HG03354 (cell line): Measurements from ENCODE around the gene PPP2R5C.

Experiments
- ATAC-seq: cut with Tn5 transposase; IDR thresholded peaks from one replicate; pipeline ENCODE4 v1.9.1; 2021; ENCODE audit warnings: mild to moderate bottlenecking; ENCODE audit not compliant: unreplicated experiment, poor library complexity, severe bottlenecking

The PPP2R5C gene

DNA sequence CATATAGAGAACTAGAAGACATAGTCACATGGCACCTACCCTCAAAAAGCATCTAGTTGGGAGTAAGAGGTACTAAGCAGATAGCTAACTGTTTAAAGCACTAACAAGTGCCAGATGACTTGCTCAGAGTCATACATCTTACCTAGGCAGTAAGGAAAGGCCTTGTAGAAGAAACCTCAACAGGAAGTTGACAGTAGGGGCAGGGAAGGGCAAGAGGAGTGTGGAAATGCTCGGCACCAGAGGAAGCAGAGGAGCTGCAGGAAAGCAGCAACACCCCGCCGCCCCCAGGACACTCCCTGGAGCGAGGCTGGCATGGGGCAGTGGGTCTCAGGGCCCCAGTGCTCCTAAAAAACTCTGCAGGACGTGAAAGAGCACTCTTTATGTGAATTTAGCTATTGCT lies 92.9 kb downstream of the PPP2R5C start:
- no peak for ATAC-seq

DNA sequence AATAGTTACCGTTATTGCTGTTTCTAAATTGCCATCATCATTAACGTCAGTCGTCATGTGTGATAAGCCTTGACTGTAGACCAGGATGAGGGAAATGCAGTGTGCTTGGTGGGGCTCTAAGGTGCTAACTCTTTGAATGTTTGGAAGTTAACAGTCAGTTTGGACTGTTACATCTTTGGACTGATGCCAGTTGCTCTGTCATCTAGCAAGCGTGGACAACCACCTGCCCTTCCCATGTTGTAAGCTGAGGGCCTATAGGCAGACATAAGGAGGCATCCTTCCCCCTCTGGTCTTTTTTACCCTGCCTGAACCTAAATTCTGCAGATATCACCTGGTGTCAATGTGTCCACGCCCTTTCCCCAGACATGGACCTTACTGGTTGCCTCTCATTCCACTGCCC lies 94.4 kb downstream of the PPP2R5C start:
- ATAC-seq: no peak

DNA sequence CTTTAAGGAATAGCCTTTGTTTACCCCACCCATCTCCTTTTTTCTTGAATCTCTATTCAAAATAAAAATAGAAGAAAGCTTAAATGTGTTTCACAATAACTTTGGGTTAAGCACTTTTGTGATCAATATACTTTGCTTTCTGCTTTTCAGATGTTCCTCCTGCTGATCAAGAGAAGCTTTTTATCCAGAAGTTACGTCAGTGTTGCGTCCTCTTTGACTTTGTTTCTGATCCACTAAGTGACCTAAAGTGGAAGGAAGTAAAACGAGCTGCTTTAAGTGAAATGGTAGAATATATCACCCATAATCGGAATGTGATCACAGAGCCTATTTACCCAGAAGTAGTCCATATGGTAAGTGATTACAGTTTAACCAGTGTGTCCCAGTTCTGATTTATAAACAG lies 95.0 kb downstream of the PPP2R5C start:
- no peak for ATAC-seq

DNA sequence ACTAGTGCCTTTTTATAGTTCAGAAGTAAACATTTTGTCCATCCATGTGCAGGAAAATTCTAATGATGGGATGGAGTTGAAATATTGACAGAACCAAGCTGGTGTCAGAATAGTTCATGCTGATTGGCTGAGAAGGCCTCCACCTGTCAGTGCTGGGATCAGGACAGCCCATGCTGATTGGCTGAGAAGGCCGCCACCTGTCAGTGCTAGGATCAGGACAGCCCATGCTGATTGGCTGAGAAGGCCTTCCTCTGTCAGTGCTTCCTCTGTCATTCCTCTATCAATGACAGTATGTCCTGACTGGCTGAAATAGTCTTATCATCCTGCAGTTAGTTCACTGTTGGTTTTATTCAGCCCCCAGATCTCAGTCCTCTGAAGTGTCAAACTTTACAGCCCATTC lies 95.7 kb downstream of the PPP2R5C start:
- no peak for ATAC-seq

DNA sequence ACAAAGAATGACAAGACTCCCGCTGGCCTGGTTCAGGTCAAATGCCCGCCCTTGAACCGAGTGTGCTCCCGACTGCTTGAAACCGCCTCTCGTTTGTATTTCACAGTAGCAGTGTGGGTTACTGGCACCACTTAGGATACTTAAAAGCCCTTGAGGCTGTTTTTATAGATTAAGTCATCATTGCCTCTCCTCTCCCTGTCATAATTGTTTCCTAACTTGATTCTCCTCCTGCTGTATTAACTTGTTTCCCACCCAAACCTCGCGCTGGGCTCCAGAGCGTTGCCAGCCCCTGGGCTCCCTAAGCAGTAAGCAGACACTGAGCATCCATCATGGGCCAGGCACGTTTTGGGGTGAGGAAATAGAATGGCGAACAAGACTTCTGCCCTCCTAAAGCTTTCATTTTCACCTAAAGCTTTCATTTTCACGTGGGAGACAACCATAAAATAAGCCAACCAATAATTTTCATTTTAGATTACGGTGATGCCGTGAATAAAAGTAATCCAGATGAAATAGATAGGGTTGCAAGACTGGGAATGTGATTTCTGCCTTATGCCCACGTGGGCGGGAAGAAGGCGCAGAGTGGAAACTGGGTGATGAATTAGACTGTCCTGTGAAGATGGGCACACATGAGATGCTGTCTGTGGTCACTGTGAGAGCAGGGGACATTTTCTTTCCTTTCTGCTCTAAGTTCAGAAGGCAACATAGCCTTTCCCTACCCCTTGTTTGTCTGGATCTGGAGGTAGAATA lies 97.5 kb downstream of the PPP2R5C start:
- ATAC-seq: no peak

DNA sequence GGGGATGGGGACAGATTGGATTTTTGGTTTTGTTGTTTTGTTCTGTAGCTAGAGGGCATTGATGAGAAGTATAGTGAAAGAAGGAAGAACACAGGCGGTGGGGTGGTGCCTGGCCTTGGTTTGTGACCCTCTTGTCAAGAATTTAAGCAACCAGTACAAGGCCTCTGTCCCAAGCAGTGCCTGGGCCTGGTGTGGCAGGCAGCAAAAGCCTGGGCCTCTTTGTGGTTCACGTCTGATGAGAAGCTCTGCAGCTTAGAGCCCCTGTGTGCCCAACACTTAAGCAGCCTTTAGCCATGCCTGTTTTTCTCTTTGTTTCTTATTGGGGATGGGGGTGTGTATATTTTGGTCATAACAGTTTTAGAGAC lies 98.0 kb downstream of the PPP2R5C start:
- no peak for ATAC-seq

DNA sequence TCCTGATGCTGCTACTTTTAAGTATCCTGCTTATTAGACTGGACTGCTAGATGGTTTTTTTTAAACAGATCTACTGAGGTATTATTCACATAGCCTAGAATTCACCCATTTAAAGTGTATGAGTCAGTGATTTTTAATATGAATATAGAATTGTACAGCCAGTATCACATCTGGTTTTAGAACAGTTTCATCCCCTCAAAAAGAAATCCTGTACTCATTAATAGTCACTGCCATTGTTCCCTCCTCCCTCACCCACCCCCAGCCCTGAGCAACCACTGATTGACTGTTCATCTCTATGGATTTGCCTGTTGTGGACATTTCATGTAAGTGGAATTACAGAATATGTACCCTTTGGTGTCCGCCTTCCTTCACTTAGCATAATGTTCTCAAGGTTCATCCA lies 98.4 kb downstream of the PPP2R5C start:
- ATAC-seq: no peak

DNA sequence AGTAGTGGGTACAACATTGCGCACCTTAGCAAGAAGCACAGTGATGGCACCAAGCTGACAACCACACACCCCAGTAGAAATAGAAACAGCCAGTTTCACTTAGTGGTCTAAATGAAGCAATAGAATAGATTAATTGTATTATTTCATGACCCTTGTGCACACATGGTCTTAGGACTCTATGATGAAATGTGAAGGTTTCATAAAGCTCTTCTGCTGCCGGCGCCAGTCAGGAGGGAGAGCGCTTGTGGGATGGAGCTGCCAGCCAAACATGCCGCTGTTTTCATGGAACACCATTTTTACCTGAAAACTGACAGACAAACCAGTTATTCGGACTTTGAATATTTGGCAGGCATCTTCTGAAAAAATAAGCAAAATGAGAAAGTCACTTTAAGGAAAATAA lies 100.0 kb downstream of the PPP2R5C start:
- ATAC-seq: no peak

DNA sequence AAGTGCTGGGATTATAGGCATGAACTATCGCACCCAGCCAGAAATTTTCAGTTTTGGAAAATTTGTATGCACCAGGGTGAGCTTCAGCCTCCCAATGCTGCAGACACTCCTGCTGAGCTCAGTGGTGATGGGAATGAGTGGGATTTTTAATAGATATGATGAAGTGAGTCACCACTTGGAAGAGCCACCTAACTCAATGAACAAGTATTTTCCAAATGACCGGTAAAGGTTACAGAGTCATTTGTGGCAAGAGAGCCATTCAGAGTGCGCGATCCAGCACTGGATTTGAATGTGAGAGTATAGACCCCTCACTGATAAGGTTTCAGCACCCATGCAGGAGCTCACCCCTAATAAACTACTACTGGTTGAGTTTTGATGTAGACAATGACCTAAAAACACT lies 100.7 kb downstream of the PPP2R5C start:
- no peak for ATAC-seq

DNA sequence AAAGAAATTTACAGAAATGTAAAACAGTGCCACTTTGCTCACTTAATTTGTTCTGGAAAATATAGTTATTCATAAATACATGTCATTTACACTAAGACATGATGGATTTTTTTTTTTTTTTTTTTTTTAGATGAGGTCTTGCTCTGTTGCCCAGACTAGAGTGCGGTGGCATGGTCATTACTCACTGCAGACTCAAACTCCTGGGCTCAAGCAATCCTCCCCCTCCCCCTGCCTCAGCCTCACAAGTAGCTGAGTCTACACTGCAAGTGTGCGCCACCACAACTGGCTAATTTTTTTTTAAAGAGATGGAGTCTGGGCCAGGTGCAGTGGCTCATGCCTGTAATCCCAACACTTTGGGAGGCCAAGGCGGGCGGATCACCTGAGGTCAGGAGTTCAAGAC lies 101.2 kb downstream of the PPP2R5C start:
- ATAC-seq: no peak

DNA sequence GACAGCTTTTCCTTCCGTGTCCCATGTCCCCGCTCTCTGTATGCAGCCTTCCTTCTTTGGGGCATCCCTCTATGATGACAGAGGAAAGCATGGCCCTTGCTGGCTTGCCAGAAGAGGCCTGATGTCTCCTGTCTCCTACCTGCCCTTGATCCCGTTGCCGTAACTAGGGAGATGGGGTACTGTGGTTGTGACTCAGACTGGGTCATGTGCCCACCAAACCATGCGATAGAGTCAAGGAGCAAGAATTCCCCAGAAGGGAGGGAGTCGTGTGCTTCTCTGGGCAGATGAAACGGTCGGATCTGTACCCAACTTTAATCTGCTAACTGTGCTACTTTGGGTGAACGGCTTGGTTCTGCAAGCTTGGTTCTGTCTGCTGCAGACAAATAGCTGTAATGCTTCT lies 103.8 kb downstream of the PPP2R5C start:
- ATAC-seq: no peak

DNA sequence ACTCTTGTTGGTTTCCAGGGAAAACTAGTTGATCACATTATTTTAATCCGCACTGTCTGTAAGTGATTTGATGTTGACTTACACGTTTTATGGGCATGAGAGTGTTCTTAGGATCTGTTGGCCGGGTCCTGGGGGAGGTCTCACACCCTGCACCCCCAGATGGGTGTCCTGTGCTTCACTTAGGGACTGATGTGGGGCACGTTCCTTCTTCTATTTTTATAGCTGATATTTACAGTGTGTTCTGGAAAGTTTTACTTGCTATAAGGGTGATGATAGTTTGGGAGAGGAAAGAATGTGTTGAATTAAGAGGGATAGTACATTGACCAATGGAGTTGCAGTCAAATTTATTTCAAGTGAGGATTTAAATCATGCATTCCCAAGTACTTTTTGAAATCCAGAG lies 106.3 kb downstream of the PPP2R5C start:
- no peak for ATAC-seq

DNA sequence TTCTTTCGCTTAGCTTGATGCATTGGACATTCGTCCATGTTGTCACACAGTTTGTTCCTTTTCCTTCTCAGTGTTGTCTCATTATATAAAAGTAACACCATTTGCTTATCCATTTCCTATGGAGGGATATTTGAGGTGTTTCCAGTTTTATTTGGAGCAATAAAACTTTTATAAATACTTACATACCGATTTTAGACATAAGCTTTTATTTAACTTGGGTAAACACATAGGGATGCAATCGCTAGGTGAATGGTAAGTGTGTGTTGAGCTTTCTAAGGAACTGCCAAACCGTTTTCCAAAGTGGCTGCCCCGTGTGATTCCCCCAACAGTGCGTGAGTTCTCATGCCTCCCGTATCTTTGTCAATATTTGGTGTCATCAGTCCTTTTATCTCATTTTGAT lies 107.7 kb downstream of the PPP2R5C start:
- ATAC-seq: no peak

DNA sequence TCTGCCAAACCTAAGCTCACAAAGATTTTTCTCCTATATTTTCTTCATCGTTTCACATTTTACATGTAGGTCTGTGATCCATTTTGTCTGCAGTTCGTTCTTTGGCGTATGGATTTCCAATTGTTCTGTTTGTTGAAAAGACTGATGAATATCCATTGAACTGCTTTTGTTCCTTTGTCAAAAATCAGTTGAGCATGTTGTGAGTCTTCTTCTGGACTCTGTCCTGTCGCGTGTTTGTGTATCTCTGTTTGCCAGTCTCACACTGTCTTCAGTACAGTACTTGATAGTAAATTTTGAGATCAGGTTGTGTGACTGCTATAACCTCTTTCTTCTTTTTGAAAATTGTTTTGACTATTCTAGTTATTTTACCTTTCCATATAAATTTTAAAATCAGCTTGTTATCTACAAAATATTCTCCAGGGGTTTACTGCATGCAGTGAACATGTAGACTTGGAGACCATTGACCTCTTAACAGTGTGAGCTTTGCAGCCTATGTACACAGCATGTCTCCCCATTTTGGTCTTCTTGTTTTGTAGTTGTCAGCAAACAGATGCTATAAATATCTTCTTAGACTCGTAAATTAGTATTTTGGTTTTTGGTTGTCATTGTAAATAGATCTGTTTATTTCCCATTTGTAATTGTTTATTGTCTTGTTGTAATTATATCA lies 108.9 kb downstream of the PPP2R5C start:
- no peak for ATAC-seq

DNA sequence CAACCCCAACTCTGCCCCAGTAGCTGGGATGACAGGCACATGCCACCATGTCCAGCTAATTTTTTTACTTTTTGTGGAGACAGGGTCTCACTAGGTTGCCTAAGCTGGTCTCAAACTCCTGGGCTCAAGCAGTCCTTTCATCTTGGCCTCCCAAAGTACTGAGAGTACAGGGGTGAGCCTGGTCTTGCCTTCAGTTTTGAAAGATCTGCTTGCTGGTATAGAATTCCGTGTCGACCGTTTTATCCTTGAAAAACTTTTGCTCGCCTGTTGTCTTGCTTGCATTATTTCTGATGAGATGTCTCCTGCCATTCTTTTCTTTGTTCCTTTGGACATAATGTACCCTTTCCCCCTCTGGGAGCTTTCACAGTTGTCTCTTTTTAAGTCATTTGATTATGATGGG lies 110.8 kb downstream of the PPP2R5C start:
- no peak for ATAC-seq

DNA sequence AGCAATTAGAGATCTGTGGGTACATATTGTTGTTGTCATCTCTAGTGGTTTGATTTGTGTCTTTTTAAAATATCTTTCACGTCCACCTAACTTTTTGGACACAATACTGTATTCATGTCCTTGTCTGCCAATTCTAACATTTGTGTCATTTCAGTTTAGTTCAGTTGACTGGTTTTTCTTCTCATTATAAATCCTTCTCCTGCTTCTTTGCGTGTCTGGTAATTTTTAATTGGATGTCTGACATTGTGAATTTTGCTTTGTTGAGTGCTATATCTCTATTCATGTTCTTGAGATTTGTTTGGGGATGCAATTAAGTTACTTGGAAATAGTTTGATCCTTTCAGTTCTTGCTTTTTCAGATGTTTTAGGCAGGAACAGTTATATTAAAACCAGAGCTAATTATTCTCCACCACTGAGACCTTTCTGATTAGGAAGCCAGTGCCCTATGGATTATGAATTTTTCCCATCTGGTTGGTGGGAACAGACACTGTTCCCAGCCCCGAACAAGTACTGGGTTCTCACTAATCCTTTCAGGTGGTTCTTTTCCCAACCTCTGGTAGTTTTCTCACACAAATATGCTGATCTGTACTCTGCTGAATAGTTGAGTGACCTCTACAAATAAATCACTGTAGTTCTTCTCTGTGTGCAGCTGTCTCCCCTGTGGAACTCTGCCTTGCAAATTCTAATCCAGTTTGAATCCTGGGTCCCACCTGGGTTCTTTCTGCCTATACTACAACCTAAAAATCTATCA lies 111.7 kb downstream of the PPP2R5C start:
- no peak for ATAC-seq

DNA sequence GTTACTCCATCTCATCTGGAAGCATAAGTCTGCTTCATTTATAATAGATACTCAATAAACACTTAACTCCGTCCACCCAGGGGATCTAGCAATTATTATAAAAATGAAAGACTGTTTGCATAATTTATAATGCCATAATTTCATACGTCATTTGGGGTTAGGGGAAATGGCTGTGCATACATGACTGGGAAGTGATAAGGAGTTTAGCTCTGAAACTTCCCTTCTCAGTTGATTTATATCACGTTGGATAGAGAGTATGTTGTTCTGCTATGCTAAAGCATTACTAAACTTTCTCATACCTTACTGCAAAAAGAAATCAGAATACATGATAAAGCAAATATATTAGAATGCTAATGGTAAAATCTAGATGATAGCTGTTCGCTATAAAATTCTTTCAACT lies 112.5 kb downstream of the PPP2R5C start:
- ATAC-seq: no peak

DNA sequence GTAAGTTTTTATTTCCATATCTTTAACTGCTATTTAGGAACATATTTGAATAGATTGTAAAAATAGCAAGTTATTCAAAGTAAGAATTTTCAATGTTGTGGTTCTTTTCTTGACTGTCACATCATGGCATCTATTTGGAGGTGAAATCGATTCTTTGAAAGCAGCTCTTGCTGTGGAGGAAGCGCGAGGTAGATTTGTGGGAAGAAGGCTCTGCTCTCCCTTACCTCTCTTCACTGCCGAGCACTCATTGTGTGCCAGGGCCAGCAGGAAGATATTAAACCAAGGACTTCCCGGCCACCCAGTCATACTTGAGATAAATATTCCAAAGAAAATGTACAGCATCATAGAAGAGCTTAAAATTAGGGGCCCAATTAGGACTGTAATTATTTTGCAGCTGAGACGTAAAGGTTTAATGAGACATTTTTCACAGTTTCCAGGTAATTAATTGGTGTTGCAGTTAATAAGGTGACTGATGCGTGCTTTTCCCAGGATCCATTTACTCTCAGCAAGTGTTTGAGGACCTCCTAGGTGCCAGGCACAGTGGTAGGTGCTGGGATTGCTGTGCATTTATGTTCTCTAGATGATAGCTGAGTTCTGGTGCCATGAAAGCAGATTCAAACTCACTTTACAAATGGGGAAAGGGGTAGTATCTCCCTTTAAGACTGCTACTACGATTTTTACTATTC lies 113.7 kb downstream of the PPP2R5C start:
- no peak for ATAC-seq

DNA sequence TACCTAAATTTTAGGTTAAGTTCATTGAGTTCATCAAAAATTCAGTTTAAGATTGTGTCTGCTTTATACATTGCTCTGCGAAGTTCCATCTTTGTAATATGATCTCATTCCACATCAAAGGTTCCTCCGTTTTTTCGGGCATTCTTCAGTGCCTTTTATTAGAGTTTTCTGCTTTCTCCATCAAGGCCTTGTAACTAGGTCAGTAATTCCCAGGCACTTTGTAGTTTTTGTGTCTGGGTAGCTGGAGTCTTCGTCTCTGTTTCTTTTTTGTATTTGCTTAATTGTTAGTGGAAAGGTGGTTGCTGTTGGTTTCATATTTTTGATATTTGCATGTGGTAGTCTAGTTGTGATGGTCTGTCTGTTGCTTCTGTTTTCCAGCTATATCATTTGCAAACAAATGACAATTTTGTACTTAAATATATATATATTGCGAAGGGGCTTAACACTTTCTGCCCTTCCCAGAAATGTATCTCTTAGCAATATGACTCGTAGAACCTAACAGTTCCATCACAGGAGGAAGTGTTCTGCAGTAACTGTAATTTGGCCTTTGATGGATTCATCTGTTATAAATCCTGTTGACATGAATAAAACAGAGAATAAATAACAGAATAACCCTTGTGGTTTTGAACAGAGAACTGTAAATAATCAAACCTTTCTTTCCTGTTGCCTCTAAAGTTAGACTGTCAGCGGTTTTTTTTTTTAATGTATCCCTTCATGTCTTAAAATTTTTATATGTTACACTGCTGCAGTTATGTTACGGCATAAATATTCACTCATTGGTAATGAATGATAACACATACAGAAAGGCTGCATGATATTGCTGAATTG lies 114.4 kb downstream of the PPP2R5C start:
- peak; percentile 42 for ATAC-seq

DNA sequence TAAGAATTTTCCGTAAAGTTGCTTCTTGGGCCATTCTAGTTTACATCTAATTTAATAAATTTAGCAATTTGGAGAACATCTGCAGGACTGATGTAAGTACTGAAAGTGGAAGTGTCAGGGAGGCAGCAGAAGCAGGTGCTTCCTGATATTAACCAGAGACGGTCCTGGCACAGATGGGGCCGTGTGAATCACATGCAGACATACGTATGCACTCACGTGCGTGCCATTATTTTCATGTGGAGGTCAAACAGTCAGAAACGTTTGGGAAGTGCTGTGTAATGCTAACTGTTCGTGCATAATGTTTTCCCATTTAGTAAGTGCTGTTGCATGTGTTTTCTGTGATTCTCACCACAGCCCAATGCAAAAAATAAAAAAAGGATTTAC lies 115.0 kb downstream of the PPP2R5C start:
- peak; percentile 90 for ATAC-seq
